ENCODE data around the gene BTBD2.
"Not testable (repeated sequence)": the region's sequence is repeated elsewhere in the genome, so short reads cannot be mapped to it uniquely, and the experiment has no call there.

Gene BTBD2

DNA sequence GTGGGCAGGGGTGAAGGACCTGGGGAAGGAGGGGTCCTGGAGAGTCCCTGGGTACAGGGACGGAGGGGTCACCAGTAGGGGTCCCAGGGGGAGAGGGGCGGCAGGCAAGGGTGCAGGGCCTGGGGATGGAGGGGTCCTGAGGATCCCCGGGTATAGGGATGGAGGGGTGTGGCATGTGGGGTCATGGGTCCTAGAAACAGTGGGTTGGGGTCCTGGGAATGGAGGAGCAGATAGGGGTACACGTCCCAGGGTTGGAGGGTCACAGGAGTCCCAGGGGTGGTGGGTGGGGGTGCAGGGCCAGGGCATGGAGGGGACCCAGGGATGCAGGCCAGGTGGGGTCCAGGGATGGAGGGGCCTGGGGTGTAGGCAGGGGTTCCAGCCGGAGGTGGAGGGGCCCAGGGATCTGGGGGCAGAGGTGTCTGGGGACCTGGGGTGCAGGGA lies 1.4 kb downstream of the BTBD2 start:
- no peak for DNase-seq (ENCODE audit: low read depth)

DNA sequence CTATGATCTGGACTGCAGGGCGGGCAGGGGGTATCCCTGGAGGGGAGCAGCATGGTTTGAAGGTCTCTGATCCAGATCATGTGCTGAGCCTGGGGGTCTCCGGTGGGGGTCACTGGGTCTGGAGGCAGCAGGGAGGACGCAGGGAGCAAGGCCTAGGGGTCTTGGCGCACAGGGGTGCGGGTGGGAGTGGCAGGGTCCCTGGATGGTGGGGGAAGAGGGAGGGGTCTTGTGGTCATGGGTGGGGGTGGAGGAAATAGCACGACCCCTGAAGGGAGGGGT lies 1.9 kb downstream of the BTBD2 start:
- no peak for DNase-seq (ENCODE audit: low read depth)

DNA sequence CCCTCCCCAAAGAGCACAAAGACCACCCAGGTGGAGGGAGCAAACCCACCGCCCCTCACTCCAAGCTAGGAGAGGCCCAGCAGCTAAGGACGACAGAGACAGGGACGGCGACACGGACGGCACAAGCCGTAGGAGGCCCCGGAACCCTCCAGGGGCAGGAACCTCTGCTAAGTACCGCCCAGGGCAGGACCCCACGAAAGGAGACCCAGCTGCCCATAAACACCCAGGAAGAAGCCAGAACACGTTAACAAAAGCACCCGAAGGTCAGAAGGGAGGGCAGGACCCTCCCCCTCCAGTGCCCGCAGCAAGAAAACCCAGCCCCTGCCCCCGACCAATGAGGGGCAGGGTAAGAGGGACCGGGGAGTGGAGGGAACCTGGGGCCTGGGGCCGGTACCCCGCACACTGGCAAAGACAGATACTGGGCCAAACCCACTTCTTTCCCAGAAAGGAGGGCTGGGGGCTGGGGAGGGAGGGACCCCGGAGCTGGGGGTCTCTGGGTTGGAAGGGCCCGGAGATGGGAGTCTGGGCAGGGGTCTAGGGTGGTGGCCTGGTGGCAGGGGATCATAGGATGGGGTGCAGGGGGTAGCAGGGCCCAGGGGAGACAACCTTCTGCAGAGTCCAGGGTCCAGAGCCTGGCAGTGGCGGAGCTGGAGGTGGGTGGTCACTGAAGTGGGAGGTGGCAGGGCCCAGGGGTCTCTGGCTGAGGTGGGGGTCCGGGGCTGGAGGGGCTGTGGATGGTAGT lies 2.4 kb downstream of the BTBD2 start:
- DNase-seq (ENCODE audit: low read depth) = no peak

DNA sequence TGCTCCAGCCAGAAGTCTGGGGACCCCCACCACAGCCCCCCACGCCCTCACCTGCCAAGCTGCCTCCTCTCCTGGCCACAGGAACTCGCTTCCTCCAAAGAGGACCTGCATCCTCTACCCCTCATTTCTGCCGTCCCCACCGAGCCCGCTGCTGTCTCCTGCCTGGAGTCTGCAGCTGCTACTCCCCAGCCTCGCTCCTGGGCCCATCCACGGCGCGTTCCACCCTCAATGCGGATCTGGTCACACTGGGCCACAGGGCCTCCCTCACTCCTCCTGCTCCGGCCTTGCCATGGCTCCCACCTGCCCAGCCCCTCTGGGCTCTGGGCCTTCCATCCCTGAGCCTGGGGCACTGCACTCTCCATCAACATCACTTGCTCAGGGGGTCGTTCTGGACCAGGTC lies 4.3 kb downstream of the BTBD2 start:
- DNase-seq (ENCODE audit: low read depth) = no peak

DNA sequence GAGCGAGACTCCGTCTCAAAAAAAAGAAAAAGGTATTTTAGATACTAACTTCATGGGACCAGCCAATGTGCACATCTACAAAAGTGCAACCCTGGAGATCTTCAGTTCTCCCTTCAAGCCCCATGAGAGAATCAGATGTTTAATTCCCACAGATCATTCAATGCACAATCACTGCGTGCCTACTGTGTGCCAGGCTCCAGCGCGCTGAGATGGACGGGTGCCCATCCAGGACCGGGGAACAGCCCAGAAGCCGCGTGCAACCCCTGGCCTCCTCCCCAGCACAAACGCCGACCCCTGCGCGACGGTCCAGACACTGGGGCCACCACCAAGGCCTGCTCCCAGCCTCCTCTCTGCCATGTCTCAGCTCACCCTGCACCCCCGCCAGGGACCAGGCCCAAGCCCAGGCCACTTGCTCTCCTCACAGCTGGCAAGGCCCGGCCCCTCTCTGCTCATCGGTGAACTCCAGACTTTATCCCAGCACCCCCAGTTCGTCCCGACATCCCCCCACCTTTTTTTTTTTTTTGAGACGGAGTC lies 5.3 kb downstream of the BTBD2 start:
- DNase-seq (ENCODE audit: low read depth) = no peak

DNA sequence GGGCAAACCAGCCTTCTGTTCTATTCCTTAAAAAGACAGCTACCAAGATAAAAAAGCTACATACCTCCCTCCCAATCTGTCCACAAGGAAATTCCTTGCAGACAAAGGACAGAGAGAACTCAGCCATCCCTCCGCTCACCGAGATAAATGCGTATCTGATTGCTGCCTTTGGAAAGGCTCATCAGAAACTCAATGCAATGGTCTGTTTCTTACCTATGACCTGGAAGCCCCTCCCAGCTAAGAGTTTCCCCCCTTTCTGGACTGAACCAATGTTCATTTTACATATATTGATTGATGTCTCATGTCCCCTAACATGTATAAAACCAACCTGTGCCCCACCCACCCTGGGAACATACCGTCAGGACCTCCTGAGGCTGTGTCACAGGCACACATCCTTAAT lies 11.6 kb downstream of the BTBD2 start:
- no peak for DNase-seq (ENCODE audit: low read depth)

DNA sequence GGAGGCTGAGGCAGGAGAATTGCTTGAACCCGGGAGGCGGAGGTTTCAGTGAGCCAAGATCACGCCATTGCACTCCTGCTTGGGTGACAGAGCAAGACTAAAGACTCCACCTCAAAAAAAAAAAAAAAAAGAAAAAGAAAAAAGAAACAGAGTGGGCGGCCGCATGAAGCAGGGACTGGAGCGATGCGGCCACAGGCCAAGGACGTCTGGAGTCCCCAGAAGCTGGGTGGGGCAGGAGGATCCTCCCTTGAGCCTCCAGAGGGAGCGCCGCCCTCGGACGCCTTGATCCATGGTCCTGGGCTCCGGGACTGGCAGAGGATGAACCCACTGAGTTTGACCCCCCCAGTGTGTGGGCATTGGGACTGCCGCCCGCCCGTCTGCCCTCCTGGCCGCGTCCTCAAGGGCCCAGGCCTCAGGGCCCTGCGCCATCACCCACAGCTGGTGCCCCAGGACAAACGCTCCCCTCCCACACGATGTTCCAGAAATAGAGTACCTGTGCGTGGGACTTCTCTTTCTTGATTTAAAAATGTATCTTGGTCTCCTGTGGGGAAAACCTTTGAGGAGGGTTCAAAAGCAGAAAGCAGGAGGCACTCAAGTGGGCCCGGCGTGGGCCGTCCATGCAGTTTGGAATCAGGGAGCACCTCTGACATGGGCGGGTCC lies 15.5 kb downstream of the BTBD2 start:
- DNase-seq (ENCODE audit: low read depth) = no peak

DNA sequence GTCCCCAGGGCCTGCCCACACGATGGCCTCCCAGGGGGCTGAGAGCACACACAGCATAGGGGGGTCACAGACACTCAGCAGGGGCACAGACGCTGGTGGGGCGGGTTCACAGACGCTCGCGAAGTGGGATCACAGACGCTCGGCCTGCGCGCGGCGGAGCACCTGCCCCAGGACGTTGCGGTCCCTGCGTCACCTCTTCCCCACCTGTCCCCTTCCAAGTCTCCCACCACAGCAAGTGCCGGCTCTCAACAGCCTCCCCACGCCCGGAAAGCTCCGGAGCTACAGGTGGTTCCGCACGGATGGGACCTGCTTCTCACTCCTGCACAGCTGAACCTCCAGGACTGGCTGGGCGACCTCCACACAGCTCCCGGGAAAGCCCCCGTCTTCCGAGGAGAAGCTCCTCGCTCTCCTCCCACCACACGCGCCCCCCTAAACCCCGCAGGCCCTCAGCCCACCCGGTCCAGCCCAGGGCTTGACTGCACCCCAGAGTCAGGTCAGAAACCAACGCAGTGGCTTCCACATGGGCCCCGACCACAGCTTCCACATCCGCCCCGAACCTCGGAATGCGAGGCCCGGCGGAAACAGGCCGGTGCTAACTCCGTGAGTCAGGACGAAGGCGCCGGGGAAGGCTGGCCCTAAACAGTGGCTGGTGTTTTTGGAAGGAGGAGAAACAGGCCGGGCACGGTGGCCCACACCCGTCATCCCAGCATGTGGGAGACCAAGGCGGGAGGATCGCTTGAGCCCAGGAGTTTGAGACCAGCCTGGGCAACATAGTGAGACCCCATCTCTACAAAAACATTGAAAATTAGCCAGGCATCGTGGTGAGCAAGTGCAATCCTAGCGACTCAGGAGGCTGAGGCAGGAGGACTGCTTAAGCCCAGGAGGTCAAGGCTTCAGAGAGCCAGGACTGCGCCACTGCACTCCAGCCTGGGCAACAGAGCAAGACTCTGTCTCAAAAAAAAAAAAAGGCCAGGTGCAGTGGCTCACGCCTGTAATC lies 16.5 kb downstream of the BTBD2 start:
- DNase-seq (ENCODE audit: low read depth) = no peak

DNA sequence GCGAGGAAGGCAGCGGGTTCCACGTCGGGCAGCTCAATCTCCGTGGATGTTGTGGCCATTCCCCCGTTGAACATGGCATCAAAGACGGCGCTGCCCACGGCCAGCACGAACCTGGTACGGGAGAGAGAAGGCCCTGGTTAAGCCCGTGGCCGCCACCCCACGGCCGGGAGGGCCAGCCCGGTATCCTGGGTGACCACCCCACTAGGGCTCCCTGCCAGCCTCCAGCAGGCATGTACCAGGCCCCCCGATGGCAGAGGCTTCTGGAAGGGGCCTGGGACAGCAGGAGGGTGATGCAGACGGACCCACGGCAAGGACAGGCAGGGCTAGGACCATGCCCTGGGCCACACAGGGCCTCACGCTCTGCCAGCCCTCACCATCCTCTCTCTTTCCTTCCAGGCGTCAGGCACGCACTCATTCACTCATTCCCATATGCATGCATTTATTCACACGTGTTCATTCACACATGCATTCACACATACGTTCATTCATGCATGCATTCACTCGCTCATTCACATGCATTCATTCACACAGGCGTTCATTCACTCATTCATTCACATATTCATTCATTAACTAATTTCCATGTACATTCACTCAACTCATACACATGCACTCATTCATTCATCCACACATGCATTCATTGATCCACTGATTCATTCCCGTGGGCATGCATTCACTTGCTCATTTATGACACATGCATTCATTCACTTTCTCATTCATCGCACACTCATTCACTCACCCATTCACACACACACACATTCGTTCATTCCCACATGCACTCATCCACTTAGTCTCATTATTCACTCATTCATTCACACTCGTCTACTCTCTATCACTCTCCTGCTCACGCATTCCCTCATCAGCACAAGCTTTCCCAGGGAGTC lies 17.9 kb downstream of the BTBD2 start:
- DNase-seq (ENCODE audit: low read depth) = no peak

DNA sequence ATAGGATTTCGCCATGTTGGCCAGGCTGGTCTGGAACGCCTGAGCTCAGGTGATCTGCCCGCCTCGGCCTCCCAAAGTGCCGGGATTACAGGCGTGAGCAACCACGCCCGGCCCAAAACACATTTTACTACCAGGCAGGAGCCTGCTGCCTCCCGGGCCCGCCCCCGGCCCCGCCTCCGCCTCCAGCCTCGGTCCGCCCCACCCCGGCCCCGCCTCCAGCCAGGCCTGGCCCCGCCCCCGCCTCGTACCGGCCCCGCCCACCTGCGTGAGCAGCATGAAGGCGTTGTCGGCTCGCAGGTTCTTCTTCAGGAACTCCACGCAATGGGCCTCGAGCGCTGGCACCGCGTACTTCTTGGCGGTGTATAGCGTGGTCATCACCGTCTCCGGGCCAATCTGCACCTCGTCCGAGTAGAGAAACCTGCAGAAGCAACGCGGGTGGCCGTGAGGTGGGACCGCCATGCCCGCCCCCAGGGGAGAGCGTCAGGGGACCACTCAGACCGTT lies 22.7 kb downstream of the BTBD2 start:
- DNase-seq (ENCODE audit: low read depth) = no peak

DNA sequence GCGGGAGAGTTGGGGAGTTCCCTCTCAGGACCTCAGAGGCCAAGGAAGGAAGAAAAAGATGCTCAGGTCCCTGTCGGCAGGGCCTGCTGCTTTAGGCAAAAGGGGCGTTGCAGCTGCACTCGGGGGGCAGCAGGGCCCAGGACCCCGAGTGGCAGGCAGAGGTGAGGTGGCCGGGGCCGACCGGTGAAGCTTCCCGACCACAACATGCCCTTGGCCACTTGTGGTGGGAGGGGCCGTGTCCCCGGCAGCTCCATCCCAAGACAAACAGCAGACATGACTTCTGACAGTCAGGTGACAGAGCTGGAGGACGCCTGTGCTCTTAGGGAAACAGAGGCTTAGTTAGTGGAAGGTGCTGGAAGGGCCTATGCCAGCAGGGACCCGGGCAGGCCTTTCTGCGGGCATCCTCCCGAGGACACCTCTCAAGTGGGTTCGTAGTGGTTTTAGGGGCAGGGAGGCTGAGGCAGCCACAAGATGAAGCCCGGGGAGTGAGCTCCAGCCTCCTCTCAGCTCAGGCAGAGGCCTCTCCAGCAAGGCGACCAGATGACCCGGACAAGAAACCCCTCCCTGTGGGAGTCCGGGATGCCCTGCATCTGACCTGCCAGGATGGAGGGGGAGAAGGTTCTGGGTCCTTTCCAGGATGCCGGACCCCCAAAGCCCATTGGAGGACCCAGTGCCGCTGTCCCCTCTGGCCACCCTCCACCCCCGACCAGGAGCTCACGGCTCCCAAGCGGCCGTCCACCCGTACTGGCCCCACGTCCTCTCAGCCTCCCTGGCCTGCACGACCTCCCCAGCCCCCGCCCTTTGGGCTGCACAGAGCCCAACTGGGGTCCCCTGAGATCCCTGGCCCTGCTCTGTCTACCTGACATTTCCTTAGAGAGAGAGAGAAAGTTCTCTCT lies 24.2 kb downstream of the BTBD2 start:
- no peak for DNase-seq (ENCODE audit: low read depth)

DNA sequence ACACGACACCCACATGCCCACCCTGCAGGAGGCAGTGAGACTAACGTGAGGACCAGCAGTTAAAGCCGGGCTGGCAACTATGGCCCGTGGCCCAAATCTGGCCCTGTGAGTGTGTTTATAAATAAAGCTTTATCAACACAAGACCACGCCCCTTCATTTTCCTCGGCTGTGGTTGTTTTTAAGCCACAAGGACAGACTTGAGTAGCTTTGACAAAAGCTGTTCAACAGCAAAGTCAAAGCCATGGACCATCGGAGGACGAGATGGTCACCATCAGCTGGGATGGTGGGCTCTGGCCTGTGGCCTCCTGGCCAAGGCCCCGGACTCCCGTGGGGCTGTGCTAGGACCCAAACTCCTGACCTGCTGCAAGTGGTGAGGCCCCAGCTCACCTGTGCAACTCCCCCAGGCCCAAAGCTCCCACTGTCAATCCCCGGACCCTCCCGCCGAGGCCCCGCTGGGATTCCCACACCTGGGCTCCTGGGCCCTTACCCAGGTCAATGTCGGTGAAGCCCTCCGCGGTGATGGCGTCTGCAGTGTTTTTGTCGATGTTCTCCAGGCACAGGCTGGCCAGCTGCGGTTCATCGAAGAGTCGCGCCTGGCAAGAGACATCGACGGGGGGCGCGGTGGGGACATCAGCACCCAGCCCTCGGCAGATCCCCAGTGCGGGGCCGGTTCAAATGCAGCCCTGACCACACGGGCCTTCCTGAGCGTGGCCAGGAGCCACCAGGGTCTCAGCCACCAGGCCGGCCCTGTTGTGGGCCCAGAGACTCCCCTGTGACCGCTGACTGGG lies 25.1 kb downstream of the BTBD2 start:
- DNase-seq (ENCODE audit: low read depth) = no peak

DNA sequence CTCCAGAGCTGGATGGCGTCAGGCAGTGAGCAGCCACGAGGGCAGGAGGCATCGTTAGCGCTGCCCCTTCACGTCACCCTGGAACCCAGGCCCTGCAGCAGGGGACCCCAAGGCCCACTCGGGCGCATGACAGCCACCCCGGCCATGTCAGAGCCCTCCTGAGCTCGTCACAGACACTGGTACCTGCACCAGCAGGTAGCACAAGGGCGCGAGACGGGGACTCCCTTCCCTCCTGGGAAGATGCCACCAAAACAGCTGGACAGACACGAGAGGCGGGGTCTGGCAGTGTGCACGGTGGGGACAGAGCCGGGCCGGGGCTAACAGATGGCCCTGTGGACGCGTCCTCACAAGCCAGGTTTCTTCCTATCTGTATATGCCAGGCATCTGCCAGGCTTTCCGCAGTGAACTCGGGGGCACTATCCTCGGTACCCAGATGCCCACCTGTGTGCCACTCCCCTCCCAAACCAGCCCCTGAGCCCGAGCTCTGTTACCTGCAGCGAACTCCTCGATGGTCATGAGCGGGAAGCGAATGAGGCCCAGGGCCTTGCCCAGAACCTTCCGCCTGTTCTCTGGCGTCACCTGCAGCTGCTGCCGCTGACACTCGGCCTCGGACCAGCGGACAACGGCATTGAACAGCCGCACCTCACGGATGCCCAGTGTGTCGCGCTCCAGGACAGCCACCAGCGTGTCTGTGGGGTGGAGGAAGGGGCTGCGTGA lies 25.8 kb downstream of the BTBD2 start:
- DNase-seq (ENCODE audit: low read depth) = no peak

DNA sequence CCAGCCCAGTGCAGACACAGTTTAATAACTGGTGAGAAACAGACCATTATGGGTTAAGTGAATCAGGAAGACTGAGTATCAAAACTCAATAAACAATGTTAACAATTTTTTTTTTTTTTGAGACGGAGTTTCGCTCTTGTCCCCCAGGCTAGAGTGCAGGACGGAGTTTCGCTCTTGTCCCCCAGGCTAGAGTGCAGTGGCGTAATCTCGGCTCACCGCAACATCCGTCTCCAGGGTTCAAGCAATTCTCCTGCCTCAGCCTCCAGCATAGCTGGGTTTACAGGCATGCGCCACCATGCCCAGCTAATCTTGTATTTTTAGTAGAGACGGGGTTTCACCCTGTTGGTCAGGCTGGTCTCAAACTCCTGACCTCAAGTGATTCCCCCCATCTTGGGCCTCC lies 27.1 kb downstream of the BTBD2 start:
- not testable (repeated sequence) for DNase-seq (ENCODE audit: low read depth)

DNA sequence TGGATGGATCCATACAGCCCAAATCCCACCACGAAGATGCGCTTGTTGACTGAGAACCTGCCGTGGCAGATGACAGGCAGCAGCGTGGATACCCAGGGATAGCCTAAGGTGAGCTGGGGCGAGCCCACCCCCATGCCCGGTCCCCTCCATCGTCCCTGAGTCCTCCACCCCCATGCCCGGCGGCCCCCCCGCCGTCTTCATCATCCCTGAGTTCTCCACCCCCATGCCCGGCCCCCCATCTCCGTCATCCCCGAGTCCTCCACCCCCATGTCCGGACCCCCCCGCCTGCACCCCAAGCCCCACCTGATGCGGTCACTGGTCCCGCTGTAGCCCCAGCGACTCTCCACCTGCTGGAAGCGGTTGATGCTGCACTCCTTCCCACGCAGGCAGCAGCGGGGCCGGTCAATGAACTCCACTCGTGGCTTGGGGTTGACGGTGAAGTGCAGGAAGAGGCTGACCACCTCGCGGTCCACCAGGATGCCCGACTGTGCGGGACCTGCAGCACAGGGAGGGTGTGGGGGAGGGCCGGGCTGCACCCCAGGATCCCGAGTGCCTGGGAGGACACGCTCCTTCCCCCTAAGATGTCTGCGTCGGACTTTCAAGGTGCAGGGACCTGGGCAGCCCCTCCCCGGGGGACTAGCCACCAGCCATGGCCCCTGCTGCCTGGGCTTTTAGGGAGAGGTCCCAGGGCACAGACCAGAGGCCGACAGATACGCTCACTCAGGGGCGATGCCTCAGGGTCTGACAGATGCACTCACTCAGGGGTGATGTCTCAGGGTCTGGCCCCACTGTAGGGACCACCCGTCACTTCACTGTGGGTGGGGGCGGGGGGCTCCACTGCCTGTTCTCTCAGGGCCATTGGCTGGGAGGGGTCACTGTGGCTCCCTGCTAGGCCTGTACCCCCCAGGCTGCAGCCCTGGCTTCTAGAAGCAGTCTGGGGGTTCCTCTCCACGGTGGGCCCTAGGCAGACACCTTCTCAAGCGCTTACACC lies 28.0 kb downstream of the BTBD2 start:
- no peak for DNase-seq (ENCODE audit: low read depth)

DNA sequence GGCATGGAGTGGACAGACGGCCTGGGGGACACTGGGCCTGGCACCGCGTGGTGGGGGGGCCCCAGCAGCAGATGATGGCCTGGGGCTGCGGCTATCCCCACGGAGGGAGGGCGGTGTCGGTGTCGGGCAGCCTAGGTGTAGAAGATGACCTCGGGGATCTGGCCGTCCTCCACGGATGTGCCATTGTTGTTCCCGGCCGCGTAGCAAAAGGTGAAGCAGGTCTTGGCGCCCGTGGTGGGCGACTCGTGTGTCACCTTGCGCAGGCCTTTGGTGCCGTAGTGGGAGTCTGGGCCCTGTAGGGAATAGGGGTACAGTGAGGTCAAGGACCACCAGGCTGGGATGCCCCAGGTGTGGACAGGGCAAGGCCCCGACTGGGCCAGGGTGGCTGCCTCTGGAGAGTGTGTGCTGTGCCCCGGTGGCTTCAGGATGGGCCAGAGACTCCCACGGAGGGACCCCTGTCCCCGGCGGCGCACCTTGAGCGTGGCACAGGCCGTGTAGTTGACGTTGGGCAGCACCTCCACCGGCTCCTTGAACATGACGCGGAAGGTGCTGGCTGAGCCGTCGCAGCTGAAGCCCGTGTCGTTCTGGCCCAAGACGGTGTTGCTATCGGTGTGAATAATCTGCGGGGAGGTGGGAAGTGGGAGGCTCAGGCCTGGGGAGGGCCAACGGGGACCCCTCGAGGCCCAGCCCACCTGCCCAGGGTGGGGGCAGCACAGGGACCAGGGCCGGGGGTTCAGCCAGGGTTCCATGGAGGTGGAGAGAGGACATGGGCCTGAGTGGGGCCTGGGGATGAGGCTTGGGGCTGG lies 29.0 kb downstream of the BTBD2 start:
- DNase-seq (ENCODE audit: low read depth) = no peak
